Panc1 (cell line): ENCODE results near the gene TAF5L. TPM values are rescaled to one million over a fixed set of nuclear protein-coding genes. Genes with fewer than 3 reads are reported as not detected.

Experiments
- ATAC-seq: fragments of 200-7000 bp; cut with Tn5 transposase; 2 replicates; pipeline ENCODE4 v1.9.1; 2020; ENCODE audit warnings: mild to moderate bottlenecking, moderate library complexity
- BruUV-seq: library from RNA; stranded (reverse); fragments of 400-500 nt; replicated peaks from 2 replicates; lab custom pipeline; 2021; lab: Mats Ljungman, UMichigan
- CTCF ChIA-PET: fragments of 300-600 bp; sonication (Branson Sonifier 250); formaldehyde crosslinking; loops from one replicate; lab custom pipeline; 2022; ENCODE audit warnings: antibody characterized with exemption; lab: Charles Lee
- POLR2A ChIA-PET: fragments of 300-600 bp; sonication (Branson Sonifier 250); formaldehyde crosslinking; loops from one replicate; lab custom pipeline; 2022; ENCODE audit warnings: antibody characterized with exemption; lab: Charles Lee
- DNase-seq: peaks from one replicate; pipeline ENCODE4 v3.0.0-alpha.2; 2010; ENCODE audit warnings: low read depth, low spot score
- H3K27ac ChIP-seq: 2 replicates; pipeline ENCODE4 v1.5.1; 2011; ENCODE audit warnings: mild to moderate bottlenecking, low read length, inconsistent platforms
- H3K27me3 ChIP-seq: fragments of 200-500 bp; sonication (Bioruptor generic); 2 replicates; pipeline ENCODE4 v1.6.0; 2014; ENCODE audit warnings: low read length, inconsistent platforms; ENCODE audit not compliant: control insufficient read depth, insufficient read depth
- H3K36me3 ChIP-seq: fragments of 200-500 bp; sonication (Bioruptor generic); 2 replicates; pipeline ENCODE4 v1.5.1; 2014; ENCODE audit warnings: inconsistent platforms, mild to moderate bottlenecking, low read length, moderate library complexity; ENCODE audit not compliant: control insufficient read depth, insufficient read depth
- H3K4me1 ChIP-seq: 2 replicates; pipeline ENCODE4 v1.5.1; 2011; ENCODE audit warnings: inconsistent platforms, mild to moderate bottlenecking, low read length, moderate library complexity; ENCODE audit not compliant: control insufficient read depth, insufficient read depth
- H3K4me3 ChIP-seq, 2 experiments: 2 replicates each; pipeline ENCODE4 v1.5.1; 2011 to 2012; ENCODE audit warnings: low read depth in 2 of 2, low read length in 2 of 2, mild to moderate bottlenecking in 2 of 2, inconsistent platforms in 1 of 2, moderate library complexity in 1 of 2
- H3K9me3 ChIP-seq: fragments of 200-500 bp; sonication (Bioruptor generic); 2 replicates; pipeline ENCODE4 v1.5.1; 2014; ENCODE audit warnings: low read depth, mild to moderate bottlenecking, inconsistent platforms, low read length, moderate library complexity; ENCODE audit not compliant: control insufficient read depth, insufficient read depth
- POLR2AphosphoS5 ChIP-seq: IDR thresholded peaks from 2 replicates; pipeline ENCODE4 v1.6.1; 2012; ENCODE audit warnings: mild to moderate bottlenecking, low read depth, low read length, moderate library complexity
- SIN3A ChIP-seq: IDR thresholded peaks from 2 replicates; pipeline ENCODE4 v1.6.1; 2012; ENCODE audit warnings: low read depth, mild to moderate bottlenecking, low read length, moderate library complexity, borderline replicate concordance; ENCODE audit not compliant: insufficient read depth
- TCF7L2 ChIP-seq: IDR thresholded peaks from 2 replicates; pipeline ENCODE4 v1.6.1; 2011; ENCODE audit warnings: mild to moderate bottlenecking, low read depth, low read length, inconsistent platforms
- in situ Hi-C: cut with HindIII; loops from 2 replicates; pipeline ENCODE4 v1.10.0; 2016; ENCODE audit warnings: low sequenced_read_pairs, low pct_unique_long_range_greater_than_20kb
- intact Hi-C: fragments of 100-400 bp; cut with micrococcal nuclease; formaldehyde crosslinking; loops from one replicate; pipeline ENCODE4 v1.10.0; 2022; ENCODE audit not compliant: unreplicated experiment
- total RNA-seq: library from RNA; stranded (reverse); gene quantifications from one replicate; pipeline ENCODE4 v1.2.1, GENCODE V29; 2021; ENCODE audit not compliant: unreplicated experiment
- TF ChIP-seq, protein P1 (sequence below): fragments of 450-650 bp; IDR thresholded peaks from 2 replicates; pipeline ENCODE4 v1.5.1; 2017; ENCODE audit warnings: mild to moderate bottlenecking
- TF ChIP-seq, protein P2 (sequence below), 2 experiments: IDR thresholded peaks; 2 replicates each; pipeline ENCODE4 v1.6.1; 2011 to 2012; ENCODE audit warnings: low read depth in 2 of 2, control low read depth in 1 of 2, low read length in 1 of 2, mild to moderate bottlenecking in 1 of 2, moderate library complexity in 1 of 2; ENCODE audit not compliant: insufficient read depth in 1 of 2

TAF5L gene
- total RNA-seq, 1 experiment from 2014 or later: 23.8 TPM

DNA sequence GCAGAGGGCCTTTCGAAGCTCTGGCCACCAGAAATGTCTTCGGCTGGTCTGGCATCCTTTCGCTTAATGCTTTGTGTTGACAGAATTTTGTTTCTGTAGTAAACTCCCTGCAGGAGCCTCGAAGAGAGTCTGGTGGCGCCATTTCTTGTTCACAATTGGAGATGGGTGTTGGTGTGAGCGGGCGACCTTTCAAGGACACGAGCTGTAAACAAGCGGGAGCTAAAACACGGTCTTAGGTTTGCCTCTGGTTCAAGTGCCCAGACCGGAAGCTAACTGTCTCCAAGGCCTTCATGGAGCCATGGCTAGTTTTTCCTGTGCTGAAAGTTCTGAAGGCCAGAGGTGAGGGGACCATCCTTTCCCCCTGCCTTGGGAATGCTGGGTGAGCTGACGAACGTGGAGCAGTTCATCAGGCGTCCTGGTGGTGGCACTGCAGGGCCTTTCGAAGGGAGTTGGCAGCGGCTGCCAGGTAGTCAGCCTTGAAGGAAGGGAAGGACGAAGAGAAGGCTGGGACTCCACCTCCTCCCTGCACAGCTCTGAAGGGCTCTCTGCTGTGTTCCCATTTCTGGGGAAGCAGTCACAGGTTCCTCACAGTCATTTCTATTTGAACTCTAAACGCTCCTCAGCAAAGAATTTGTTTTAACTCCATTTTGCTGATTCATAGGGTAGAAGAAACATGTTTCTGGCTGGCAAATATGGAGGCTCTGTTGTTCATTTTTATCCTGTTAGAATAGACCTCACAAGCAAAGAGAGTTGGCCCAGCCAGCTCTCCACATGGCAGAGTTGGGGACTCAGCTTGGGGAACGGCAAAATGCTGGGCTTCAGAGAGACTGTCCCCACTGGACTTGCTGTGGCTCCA, 35.3 kb upstream of the TAF5L start:
- no peaks in the 10 kb centered on the region for H3K27me3 ChIP-seq
- peaks cover 10% of the 10 kb centered on the region for H3K36me3 ChIP-seq
- ATAC-seq: peak; percentile 90
- ChIA-PET POLR2A (no interaction called here), CTCF (no interaction called here)
- no peak overlapping the region for H3K27ac ChIP-seq
- H3K4me3 ChIP-seq: no peak overlapping the region
- no peaks in the 10 kb centered on the region for H3K9me3 ChIP-seq
- TF ChIP-seq, protein P1, sequence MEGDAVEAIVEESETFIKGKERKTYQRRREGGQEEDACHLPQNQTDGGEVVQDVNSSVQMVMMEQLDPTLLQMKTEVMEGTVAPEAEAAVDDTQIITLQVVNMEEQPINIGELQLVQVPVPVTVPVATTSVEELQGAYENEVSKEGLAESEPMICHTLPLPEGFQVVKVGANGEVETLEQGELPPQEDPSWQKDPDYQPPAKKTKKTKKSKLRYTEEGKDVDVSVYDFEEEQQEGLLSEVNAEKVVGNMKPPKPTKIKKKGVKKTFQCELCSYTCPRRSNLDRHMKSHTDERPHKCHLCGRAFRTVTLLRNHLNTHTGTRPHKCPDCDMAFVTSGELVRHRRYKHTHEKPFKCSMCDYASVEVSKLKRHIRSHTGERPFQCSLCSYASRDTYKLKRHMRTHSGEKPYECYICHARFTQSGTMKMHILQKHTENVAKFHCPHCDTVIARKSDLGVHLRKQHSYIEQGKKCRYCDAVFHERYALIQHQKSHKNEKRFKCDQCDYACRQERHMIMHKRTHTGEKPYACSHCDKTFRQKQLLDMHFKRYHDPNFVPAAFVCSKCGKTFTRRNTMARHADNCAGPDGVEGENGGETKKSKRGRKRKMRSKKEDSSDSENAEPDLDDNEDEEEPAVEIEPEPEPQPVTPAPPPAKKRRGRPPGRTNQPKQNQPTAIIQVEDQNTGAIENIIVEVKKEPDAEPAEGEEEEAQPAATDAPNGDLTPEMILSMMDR: peak; percentile 87
- no peak for TF ChIP-seq TCF7L2
- no peaks in the 10 kb centered on the region for H3K4me1 ChIP-seq
- DNase-seq: peak; percentile 36
- BruUV-seq: no TSS peak
- intact Hi-C loops (loop anchor here (10.0 kb wide), 3 partner anchors 404 to 654 kb away; partner anchors contain the start of gene GALNT2), in situ Hi-C loops (no loop called here)

DNA sequence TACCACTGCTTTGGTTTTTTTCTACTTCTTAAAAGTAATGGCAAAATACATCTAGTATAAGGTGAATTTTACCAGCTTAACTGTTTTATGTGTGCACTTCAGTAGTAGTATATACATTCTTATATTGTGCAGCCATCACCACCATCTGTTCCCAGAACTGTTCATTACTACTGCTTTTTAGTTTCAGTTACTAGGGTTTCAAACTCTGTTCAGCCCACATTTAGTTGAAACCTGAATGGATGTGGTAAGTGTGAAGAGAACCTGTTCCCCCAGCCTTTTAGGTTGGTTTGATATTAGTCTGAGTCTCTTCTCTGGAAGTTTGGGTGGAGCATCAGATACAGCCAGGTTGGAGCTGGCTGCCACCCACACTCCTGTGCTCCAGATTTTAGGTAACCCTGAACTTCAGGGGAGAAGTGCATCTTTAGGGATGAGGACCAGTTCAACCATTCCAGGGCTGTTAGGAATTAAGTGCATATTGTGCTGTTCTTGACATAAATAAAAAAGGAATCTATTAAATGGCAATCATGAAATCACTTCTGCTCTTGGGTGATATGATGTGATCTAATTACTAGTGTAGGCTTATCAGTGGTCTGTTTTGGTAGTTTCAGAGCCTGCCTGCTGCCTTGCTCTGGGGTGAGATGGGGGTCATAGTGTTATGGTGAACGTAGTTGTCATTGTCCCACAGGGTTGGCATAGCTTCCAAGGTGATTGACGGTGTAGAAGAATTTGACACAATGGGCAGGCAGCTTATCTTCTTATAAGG, 32.3 kb upstream of the TAF5L start:
- POLR2A ChIA-PET: no interaction called here
- Histone ChIP-seq H3K27me3 (no peaks in the 10 kb centered on the region), H3K36me3 (peaks cover 14% of the 10 kb centered on the region), H3K9me3 (no peaks in the 10 kb centered on the region), H3K4me1 (no peaks in the 10 kb centered on the region), H3K4me3 (no peak overlapping the region), H3K27ac (no peak overlapping the region)
- TF ChIP-seq POLR2AphosphoS5: no peak
- no peak for DNase-seq
- intact Hi-C loops (no loop called here), in situ Hi-C loops (no loop called here)
- CTCF ChIA-PET: no interaction called here
- no peak for ATAC-seq
- BruUV-seq: no TSS peak

DNA sequence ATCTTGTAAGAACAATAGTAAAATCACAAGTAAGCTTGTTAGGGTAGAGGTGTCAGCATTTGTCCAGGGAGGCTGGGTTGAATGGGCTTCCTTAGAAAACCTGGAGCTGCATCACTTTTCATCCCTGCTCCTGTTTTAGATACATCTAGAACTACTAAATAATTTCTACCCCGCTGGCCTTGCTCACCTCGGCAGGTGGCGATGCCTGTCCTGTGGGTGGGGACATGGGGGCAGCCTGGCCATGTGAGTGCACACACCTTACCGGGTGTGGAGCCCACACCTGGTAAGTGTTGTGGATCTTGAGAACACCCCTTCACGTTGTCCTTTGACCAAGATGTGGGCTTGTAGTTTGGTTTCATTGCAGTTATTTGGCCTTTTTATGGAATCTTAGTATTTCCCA, 29.9 kb upstream of the TAF5L start:
- H3K27me3 ChIP-seq: no peaks in the 10 kb centered on the region
- CTCF ChIA-PET: interaction anchor here (0.6 kb wide), 1 partner anchor 296 kb away, joined by 3 read pairs; no protein-coding TSS in a partner anchor
- ATAC-seq (no peak), DNase-seq (no peak)
- H3K36me3 ChIP-seq: peaks cover 26% of the 10 kb centered on the region
- POLR2A ChIA-PET: no interaction called here
- no peak overlapping the region for H3K4me3 ChIP-seq
- no peak overlapping the region for H3K27ac ChIP-seq
- no peaks in the 10 kb centered on the region for H3K9me3 ChIP-seq
- no peaks in the 10 kb centered on the region for H3K4me1 ChIP-seq
- no TSS peak for BruUV-seq
- intact Hi-C loops: no loop called here
- no peak for TF ChIP-seq SIN3A
- TF ChIP-seq, protein P2, sequence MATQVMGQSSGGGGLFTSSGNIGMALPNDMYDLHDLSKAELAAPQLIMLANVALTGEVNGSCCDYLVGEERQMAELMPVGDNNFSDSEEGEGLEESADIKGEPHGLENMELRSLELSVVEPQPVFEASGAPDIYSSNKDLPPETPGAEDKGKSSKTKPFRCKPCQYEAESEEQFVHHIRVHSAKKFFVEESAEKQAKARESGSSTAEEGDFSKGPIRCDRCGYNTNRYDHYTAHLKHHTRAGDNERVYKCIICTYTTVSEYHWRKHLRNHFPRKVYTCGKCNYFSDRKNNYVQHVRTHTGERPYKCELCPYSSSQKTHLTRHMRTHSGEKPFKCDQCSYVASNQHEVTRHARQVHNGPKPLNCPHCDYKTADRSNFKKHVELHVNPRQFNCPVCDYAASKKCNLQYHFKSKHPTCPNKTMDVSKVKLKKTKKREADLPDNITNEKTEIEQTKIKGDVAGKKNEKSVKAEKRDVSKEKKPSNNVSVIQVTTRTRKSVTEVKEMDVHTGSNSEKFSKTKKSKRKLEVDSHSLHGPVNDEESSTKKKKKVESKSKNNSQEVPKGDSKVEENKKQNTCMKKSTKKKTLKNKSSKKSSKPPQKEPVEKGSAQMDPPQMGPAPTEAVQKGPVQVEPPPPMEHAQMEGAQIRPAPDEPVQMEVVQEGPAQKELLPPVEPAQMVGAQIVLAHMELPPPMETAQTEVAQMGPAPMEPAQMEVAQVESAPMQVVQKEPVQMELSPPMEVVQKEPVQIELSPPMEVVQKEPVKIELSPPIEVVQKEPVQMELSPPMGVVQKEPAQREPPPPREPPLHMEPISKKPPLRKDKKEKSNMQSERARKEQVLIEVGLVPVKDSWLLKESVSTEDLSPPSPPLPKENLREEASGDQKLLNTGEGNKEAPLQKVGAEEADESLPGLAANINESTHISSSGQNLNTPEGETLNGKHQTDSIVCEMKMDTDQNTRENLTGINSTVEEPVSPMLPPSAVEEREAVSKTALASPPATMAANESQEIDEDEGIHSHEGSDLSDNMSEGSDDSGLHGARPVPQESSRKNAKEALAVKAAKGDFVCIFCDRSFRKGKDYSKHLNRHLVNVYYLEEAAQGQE (IDR thresholded peaks at IDR 0.05; ENCODE audit: insufficient read depth in 1 of 2, low read depth in 2 of 2, low read length in 1 of 2): no peak
- no peak for TF ChIP-seq POLR2AphosphoS5
- TF ChIP-seq, protein P1: no peak
- TF ChIP-seq TCF7L2: no peak
- in situ Hi-C loops: no loop called here
